Astrocyte (in vitro differentiated cells and primary cell): ENCODE data around the gene POU3F1. TPM values are rescaled to one million over a fixed set of nuclear protein-coding genes. Genes with fewer than 3 reads are reported as not detected.

Source experiments
- DNase-seq: peaks from one replicate; pipeline ENCODE4 v3.0.0-alpha.2; 2010; ENCODE audit warnings: low read depth
- FAIRE-seq: peaks from 2 replicates; lab custom pipeline; 2011; peaks lifted over from hg19 to GRCh38; lab: Jason Lieb, UNC
- H2AFZ ChIP-seq: 2 replicates; pipeline ENCODE4 v1.6.0; 2012; ENCODE audit warnings: low read depth, low read length, inconsistent platforms
- H3K27ac ChIP-seq: 2 replicates; pipeline ENCODE4 v1.5.1; 2011; ENCODE audit warnings: low read depth, low read length, inconsistent platforms
- H3K27me3 ChIP-seq: 2 replicates; pipeline ENCODE4 v1.6.0; 2011; ENCODE audit warnings: low read length, inconsistent platforms; ENCODE audit not compliant: insufficient read depth
- H3K36me3 ChIP-seq: 2 replicates; pipeline ENCODE4 v1.5.1; 2011; ENCODE audit warnings: low read length, inconsistent platforms; ENCODE audit not compliant: insufficient read depth
- H3K4me1 ChIP-seq: 2 replicates; pipeline ENCODE4 v1.5.1; 2011; ENCODE audit warnings: low read length, inconsistent platforms; ENCODE audit not compliant: insufficient read depth
- H3K4me2 ChIP-seq: 2 replicates; pipeline ENCODE4 v1.6.0; 2012; ENCODE audit warnings: low read length, inconsistent platforms
- H3K4me3 ChIP-seq: 2 replicates; pipeline ENCODE4 v1.5.1; 2011; ENCODE audit warnings: low read depth, mild to moderate bottlenecking, low read length, inconsistent platforms; ENCODE audit not compliant: insufficient read depth
- H3K79me2 ChIP-seq: 2 replicates; pipeline ENCODE4 v1.6.0; 2012; ENCODE audit warnings: mild to moderate bottlenecking, low read length, inconsistent platforms; ENCODE audit not compliant: insufficient read depth
- H3K9ac ChIP-seq: 2 replicates; pipeline ENCODE4 v1.6.0; 2012; ENCODE audit warnings: mild to moderate bottlenecking, low read length, inconsistent platforms
- H3K9me3 ChIP-seq: 2 replicates; pipeline ENCODE4 v1.5.1; 2012; ENCODE audit warnings: low read depth, mild to moderate bottlenecking, low read length, inconsistent platforms; ENCODE audit not compliant: insufficient read depth
- H4K20me1 ChIP-seq: 2 replicates; pipeline ENCODE4 v1.6.0; 2012; ENCODE audit warnings: low read length, inconsistent platforms; ENCODE audit not compliant: insufficient read depth
- H3K27ac Mint-ChIP-seq: one replicate; pipeline ENCODE4 v1.8.0; 2021; ENCODE audit warnings: mild to moderate bottlenecking, mixed read lengths; ENCODE audit not compliant: unreplicated experiment
- H3K27me3 Mint-ChIP-seq: one replicate; pipeline ENCODE4 v1.8.0; 2021; ENCODE audit warnings: low read depth, mixed read lengths; ENCODE audit not compliant: unreplicated experiment
- H3K36me3 Mint-ChIP-seq: one replicate; pipeline ENCODE4 v1.8.0; 2021; ENCODE audit warnings: low read depth, mixed read lengths; ENCODE audit not compliant: unreplicated experiment
- H3K4me1 Mint-ChIP-seq: one replicate; pipeline ENCODE4 v1.8.0; 2021; ENCODE audit warnings: low read depth, mixed read lengths; ENCODE audit not compliant: unreplicated experiment
- H3K4me3 Mint-ChIP-seq: one replicate; pipeline ENCODE4 v1.8.0; 2021; ENCODE audit warnings: mild to moderate bottlenecking, moderate library complexity, mixed read lengths; ENCODE audit not compliant: unreplicated experiment
- H3K9me3 Mint-ChIP-seq: one replicate; pipeline ENCODE4 v1.8.0; 2021; ENCODE audit warnings: mild to moderate bottlenecking, mixed read lengths; ENCODE audit not compliant: unreplicated experiment
- CTCF ChIP-seq: IDR thresholded peaks from 2 replicates; pipeline ENCODE4 v1.5.1; 2011; ENCODE audit warnings: low read depth, mild to moderate bottlenecking, inconsistent platforms, low read length, moderate library complexity; ENCODE audit not compliant: insufficient read depth
- EZH2 ChIP-seq: IDR thresholded peaks from 2 replicates; pipeline ENCODE4 v1.6.1; 2012; ENCODE audit warnings: mild to moderate bottlenecking, low read length, inconsistent platforms; ENCODE audit not compliant: insufficient read depth
- total RNA-seq: library from RNA; stranded (reverse); gene quantifications from 2 replicates; pipeline ENCODE4 v1.2.1, GENCODE V29; 2021

The POU3F1 gene
- total RNA-seq, 1 donor from 2014 or later: 2.3 TPM

DNA sequence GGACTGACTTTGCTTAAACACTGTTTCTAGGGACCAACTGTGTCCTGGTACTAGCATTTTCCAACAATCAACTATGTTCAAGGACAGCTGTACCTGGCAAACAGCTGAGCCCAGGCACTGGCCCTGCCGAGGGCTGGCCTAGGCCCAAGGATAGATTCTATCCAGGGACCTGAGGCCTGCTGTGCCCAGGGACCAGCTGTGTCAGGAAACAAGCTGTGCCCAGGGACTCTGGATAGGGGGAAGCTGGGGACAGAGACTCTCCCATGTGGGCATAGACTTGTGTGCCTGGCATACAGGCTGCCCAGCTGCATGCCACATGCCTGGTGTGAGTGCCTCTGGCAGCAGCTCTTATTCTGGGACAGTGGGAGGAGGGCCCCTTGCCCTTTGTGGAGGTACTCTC, 38.1 kb upstream of the POU3F1 start:
- H3K27me3 Mint-ChIP-seq: peaks cover 21% of the 10 kb centered on the region
- Histone ChIP-seq H3K27me3 (no peaks in the 10 kb centered on the region), H4K20me1 (peaks cover 8% of the 10 kb centered on the region), H3K36me3 (no peaks in the 10 kb centered on the region), H3K9ac (no peak overlapping the region), H3K9me3 (no peaks in the 10 kb centered on the region), H3K4me3 (no peak overlapping the region), H3K4me2 (no peak overlapping the region), H3K27ac (no peak overlapping the region), H3K79me2 (no peaks in the 10 kb centered on the region), H2AFZ (no peak overlapping the region), H3K4me1 (no peaks in the 10 kb centered on the region)
- no peak overlapping the region for H3K27ac Mint-ChIP-seq
- H3K9me3 Mint-ChIP-seq: no peaks in the 10 kb centered on the region
- no peaks in the 10 kb centered on the region for H3K4me1 Mint-ChIP-seq
- no peak for FAIRE-seq
- H3K36me3 Mint-ChIP-seq: no peaks in the 10 kb centered on the region
- DNase-seq: no peak
- no peak for TF ChIP-seq EZH2
- no peak for TF ChIP-seq CTCF
- no peak overlapping the region for H3K4me3 Mint-ChIP-seq

GRCh38 chr1:38084113-38084512, 37.5 kb upstream of the POU3F1 start:
- Mint-ChIP-seq H3K9me3 (no peaks in the 10 kb centered on the region), H3K4me1 (no peaks in the 10 kb centered on the region)
- H3K9me3 ChIP-seq: no peaks in the 10 kb centered on the region

More at GRCh38 chr1:38084113-38084512, 37.5 kb upstream of the POU3F1 start:
- Histone ChIP-seq H4K20me1 (peaks cover 6% of the 10 kb centered on the region), H3K4me1 (no peaks in the 10 kb centered on the region), H3K27ac (no peak overlapping the region), H3K4me2 (no peak overlapping the region), H3K4me3 (no peak overlapping the region), H2AFZ (no peak overlapping the region), H3K36me3 (no peaks in the 10 kb centered on the region), H3K9ac (no peak overlapping the region), H3K27me3 (no peaks in the 10 kb centered on the region), H3K79me2 (no peaks in the 10 kb centered on the region)
- Mint-ChIP-seq H3K4me3 (no peak overlapping the region), H3K27me3 (peaks cover 19% of the 10 kb centered on the region), H3K27ac (peak overlapping the region; percentile 26), H3K36me3 (no peaks in the 10 kb centered on the region)
- TF ChIP-seq EZH2 (no peak), CTCF (no peak)
- no peak for DNase-seq
- no peak for FAIRE-seq
